ENCODE results near the gene MYOCOS.
"Not testable (repeated sequence)": the region's sequence is repeated elsewhere in the genome, so short reads cannot be mapped to it uniquely, and the experiment has no call there.

Gene MYOCOS

DNA sequence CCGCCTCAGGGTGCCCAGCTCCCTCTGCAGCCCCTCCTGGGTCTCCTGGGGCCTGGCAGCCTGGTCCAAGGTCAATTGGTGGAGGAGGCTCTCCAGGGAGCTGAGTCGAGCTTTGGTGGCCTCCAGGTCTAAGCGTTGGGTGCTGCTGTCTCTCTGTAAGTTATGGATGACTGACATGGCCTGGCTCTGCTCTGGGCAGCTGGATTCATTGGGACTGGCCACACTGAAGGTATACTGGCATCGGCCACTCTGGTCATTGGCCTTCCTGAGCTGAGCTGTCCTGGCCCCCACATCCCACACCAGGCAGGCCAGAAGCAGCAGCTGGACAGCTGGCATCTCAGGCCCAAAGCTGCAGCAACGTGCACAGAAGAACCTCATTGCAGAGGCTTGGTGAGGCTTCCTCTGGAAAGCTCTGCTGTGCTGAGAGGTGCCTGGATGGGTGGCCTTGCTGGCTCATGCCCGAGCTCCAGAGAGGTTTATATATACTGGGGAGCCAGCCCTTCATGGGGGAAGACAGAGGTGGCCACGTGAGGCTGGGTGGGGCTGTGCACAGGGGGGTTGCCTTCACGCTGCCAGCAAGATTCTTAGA is 30.3 kb downstream of the MYOCOS start, which contains the start of gene MYOC:
TSS of gene MYOC (minus strand) at position 455 of the 589 bp plus-strand sequence. CDS start at position 378, 77 bp downstream.
- TF ChIP-seq, protein P1, sequence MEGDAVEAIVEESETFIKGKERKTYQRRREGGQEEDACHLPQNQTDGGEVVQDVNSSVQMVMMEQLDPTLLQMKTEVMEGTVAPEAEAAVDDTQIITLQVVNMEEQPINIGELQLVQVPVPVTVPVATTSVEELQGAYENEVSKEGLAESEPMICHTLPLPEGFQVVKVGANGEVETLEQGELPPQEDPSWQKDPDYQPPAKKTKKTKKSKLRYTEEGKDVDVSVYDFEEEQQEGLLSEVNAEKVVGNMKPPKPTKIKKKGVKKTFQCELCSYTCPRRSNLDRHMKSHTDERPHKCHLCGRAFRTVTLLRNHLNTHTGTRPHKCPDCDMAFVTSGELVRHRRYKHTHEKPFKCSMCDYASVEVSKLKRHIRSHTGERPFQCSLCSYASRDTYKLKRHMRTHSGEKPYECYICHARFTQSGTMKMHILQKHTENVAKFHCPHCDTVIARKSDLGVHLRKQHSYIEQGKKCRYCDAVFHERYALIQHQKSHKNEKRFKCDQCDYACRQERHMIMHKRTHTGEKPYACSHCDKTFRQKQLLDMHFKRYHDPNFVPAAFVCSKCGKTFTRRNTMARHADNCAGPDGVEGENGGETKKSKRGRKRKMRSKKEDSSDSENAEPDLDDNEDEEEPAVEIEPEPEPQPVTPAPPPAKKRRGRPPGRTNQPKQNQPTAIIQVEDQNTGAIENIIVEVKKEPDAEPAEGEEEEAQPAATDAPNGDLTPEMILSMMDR (IDR thresholded peaks at IDR 0.05; ENCODE audit: insufficient read depth, low read length, missing control alignments) = no peak
- ChIA-PET CTCF (interaction anchor here (1.3 to 4.1 kb wide), 3 partner anchors 7 to 333 kb away, joined by 3 to 61 read pairs (median 5); no protein-coding TSS in a partner anchor), POLR2A (no interaction called here)
- H3K4me3 ChIP-seq (ENCODE audit: low read depth, low read length) = no peak within 1 kb of the TSS
- no peak for DNase-seq (ENCODE audit: low read depth, low spot score)

DNA sequence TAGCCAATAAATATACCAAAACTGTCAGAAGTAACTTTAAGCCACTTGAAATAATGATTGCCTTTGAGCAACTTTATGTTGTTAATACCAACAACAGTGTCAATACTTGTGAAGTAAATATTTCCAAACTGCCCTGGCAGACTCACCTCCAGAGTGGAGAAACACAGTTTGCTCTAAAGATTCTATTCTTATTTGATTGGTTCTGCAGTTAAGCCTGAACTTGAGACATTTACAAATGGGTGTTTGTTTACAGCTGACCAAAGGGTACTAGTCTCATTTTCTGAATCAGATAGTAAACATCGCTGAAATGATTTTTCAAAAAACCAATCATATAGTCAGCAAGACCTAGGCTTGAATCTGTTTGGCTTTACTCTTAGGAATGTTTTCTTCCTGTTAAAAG is 31.8 kb downstream of the MYOCOS start:
- DNase-seq (ENCODE audit: low read depth, low spot score) = no peak
- ChIA-PET POLR2A (no interaction called here), CTCF (interaction anchor here (1.0 to 4.1 kb wide), 4 partner anchors 8 to 169 kb away, joined by 3 to 61 read pairs (median 22); partner anchors contain the start of gene PRRC2C)
- H3K4me3 ChIP-seq (ENCODE audit: low read depth, low read length) = no peak overlapping the region
- TF ChIP-seq, protein P1 (IDR thresholded peaks at IDR 0.05; ENCODE audit: insufficient read depth, low read length, missing control alignments) = no peak

DNA sequence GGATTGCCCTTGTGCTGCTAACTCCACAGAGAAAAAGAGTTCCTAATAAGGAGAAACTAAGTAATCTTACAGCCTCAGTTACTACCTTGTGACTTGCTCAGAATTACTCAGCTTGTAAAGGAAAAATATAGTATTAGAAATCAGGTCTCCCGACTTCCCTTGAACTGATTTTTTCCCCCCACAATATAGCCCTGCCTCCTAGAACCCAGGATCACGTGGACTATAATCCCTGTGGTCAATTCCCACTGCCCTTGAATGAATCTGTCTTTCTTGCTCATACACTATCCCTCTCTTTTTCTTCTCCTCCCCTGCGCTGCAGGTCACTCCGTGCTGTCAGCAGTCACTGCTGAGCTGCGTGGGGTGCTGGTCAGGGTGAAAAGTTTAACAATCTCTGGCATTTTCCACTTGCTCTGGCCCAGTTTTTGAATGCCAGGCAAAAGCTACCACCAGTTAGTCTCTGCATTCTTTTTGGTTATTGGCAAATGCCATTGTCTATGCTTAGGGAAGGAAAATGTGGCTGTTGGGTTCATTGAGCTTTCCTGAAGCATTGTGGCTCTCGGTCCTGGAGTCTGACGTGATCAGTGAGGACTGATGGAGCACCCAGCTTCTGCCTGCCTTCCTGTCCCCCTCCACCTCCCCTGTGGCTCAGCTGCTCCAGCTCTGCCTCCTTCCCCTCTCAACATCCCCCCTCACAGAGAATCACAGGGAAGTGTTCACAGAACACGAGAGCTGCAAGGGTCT is 32.3 kb downstream of the MYOCOS start:
- DNase-seq (ENCODE audit: low read depth, low spot score) = peak; percentile 26
- ChIA-PET CTCF (interaction anchor here (0.6 to 4.1 kb wide), 17 partner anchors 9 to 331 kb away, joined by 3 to 61 read pairs (median 5); partner anchors contain the start of gene PRRC2C), POLR2A (no interaction called here)
- H3K4me3 ChIP-seq (ENCODE audit: low read depth, low read length) = no peak overlapping the region
- TF ChIP-seq, protein P1 (IDR thresholded peaks at IDR 0.05; ENCODE audit: insufficient read depth, low read length, missing control alignments) = no peak

DNA sequence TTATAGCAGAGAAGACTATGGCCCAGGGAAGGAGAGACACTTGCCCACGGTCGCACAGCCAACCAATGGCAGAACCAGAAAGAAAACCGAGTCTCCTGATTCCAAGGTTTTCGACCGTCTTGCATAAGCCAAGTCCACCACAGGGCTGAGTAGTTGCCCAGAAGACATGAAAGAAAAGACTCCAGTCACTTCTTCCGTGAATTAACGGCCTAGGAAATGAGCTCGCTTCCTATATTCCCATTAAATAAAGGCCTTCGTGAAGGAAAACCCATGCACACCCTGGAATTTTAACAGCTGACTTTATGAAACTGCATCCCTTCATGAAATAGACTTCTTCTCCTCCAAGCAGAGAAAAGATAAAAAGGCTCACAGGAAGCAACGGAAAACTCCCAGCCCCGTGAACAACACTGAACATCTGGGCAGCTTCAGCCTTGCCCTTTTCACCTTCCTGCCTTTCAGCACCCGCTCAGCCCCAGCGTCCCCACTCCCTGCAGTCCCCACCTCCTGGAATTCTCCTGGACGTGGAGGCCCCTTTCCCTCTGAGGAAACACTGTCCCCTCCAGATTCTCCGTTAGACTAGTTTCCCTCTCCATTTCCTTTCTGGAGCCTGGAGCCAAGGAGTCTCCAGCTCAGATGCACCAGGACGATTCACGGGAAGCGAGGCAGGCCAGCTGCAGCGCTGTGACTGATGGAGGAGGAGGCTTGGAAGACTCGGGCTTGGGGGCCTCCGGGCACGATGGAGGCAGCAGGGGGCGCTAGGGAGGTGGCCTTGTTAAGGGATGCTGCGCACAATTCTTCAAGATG is 33.1 kb downstream of the MYOCOS start:
- POLR2A ChIA-PET = no interaction called here
- CTCF ChIA-PET = interaction anchor here (0.6 to 4.1 kb wide), 16 partner anchors 9 to 330 kb away, joined by 3 to 61 read pairs (median 5); no protein-coding TSS in a partner anchor
- DNase-seq (ENCODE audit: low read depth, low spot score) = no peak
- H3K4me3 ChIP-seq (ENCODE audit: low read depth, low read length) = no peak overlapping the region
- TF ChIP-seq, protein P1 (IDR thresholded peaks at IDR 0.05; ENCODE audit: insufficient read depth, low read length, missing control alignments) = peak; percentile 75

DNA sequence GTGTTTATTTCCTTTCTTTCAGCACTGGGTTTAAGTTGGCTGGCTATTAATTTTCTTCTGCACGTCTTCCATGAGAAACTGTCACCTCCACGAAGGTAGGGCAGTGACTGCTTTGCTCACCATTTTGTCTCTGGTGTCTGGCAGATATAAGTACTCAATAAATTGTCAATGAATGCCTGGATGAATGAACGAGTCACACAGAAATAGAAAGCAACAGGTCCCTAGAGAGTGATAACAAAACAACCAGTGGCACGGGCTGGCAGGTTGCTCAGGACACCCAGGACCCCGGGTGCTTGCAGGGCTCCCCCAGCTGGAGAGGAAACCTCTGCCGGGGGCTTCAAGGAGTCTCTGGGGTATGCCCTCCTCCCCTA is 33.7 kb downstream of the MYOCOS start:
- CTCF ChIA-PET = interaction anchor here (0.8 to 4.1 kb wide), 7 partner anchors 10 to 123 kb away, joined by 3 to 61 read pairs (median 7); no protein-coding TSS in a partner anchor
- DNase-seq (ENCODE audit: low read depth, low spot score) = no peak
- H3K4me3 ChIP-seq (ENCODE audit: low read depth, low read length) = no peak overlapping the region
- TF ChIP-seq, protein P1 (IDR thresholded peaks at IDR 0.05; ENCODE audit: insufficient read depth, low read length, missing control alignments) = no peak
- POLR2A ChIA-PET = no interaction called here

DNA sequence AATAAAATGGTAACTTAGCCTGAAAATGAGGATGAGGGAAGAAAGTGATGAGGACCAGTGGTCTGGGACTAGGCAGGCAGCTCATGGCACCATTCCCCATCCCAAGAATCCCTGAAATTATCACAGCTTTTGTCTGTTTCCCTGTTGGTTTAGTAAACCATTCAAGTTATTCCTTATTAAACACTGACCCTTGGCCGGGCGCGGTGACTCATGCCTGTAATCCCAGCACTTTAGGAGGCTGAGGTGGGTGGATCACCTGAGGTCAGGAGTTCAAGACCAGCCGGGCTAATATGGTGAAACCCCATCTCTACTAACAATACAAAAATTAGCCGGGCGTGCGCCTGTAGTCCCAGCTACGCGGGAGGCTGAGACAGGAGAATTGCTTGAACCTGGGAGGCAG is 34.2 kb downstream of the MYOCOS start:
- H3K4me3 ChIP-seq (ENCODE audit: low read depth, low read length); POLR2A ChIA-PET; DNase-seq (ENCODE audit: low read depth, low spot score): not testable (repeated sequence)
- CTCF ChIA-PET = interaction anchor here (0.8 to 4.1 kb wide), 7 partner anchors 10 to 140 kb away, joined by 3 to 61 read pairs (median 7); no protein-coding TSS in a partner anchor

Measured in AG04449 (cell line).